NCI-H187 (cell line): Measurements from ENCODE around the gene NF1.
"Not testable (repeated sequence)": the region's sequence is repeated elsewhere in the genome, so short reads cannot be mapped to it uniquely, and the experiment has no call there.

ENCODE experiments used
- DNase-seq, 2 experiments: peaks; one replicate each; lab custom pipeline; 2025; lab: John Stamatoyannopoulos, UW

The NF1 gene

GRCh38 chr17:31130286-31131224 lies 35.8 kb downstream of the NF1 start:
- DNase-seq = no peak

DNA sequence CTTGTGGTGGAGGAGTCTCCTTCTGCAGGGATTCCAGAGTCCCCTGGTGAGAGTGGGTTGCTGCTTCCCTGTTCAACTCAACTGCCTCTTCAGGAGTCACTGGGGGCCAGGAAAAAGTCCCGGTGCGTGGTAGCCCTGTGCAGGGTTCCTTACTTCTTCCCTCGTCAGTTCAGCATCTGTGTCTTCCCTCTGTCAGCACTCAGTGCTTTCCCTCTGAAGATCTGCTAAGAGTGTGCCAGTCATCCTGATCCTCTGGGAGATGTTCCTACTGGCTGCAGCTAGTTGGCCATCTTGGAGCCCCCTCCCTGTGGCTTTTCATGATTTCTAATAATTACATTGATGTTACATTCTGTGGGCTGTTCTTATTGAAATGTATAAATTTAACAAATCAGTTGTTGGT lies 36.5 kb downstream of the NF1 start:
- no peak for DNase-seq

DNA sequence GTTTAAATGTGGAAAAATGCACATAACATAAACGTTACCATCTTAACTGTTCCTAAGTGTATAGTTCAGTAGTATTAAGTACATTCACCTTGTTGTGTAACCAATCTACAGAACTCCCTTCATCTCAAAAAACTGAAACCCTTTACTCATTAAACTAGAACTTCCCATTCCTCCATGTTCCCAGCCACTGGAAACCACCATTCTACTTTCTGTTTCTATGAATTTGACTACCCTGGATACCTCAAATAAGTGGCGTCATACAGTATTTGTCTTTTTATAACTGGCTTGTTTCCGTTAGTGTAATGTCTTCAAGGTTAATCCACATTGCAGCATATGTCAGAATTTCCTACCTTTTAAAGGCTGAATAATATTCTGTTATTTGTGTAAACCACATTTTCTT lies 38.2 kb downstream of the NF1 start:
- DNase-seq = no peak

GRCh38 chr17:31134576-31134975 lies 39.8 kb downstream of the NF1 start:
- DNase-seq = no peak

GRCh38 chr17:31136319-31136718 lies 41.5 kb downstream of the NF1 start:
- no peak for DNase-seq

DNA sequence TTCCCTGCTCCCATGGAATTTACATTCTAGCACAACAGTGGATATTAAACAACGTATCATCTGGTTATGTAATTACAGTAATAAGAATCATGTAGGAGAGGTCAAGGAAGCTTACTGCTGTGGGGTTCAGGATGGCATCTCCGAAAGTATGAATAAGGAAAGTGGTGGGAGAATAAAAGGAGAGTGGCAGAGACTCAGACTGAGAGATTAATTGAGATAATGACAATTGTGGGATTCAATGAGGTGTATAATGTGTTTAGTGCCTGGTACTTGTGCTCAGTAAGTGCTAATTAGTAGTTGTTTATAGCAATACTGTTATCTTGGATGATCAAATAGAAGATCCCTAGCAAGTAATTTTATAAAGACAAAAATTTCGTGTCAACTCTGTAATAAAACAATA lies 45.3 kb downstream of the NF1 start:
- DNase-seq = no peak

- no peak for DNase-seq
Measured at GRCh38 chr17:31144428-31144827, 49.7 kb downstream of the NF1 start.

GRCh38 chr17:31144836-31145235 lies 50.1 kb downstream of the NF1 start:
- DNase-seq = no peak

GRCh38 chr17:31147507-31148202 lies 52.9 kb downstream of the NF1 start:
- no peak for DNase-seq

DNA sequence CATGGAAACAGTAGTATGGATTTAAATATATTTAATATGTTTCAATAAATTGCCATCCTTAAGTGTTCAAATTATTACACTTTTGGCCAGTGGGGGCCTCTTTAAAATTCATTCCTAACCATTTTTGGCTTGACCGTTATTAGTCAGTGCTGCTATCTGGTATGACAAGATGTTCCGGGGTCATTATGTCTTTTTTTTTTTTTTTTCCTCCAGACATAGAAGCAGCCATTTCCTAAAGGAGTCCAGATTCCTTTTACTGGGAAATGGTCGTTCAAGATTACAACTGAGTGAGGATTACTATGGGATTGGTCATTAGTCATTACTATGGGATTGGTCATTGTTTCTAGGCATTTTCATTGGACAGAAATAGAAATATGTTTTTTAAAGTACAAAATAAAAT lies 53.4 kb downstream of the NF1 start:
- no peak for DNase-seq

DNA sequence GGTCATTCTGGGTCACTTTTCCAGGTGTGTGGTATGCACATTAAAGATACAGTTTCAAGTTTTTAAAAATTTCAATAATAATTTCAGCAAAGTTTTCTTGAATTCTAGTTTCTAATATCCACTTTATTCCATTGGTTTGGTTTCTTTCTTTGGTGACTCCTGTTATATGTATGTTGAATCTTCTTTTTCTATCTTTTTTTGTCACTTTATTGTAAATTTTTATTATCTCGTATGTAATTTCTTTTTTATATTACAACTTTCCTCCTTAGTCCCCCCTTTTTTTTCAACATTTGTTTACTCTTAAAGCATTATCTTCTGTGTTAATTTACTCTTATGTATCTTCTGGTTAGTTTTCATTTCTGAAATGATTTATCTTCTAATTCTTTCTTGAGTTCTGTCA lies 57.5 kb downstream of the NF1 start:
- DNase-seq = no peak

GRCh38 chr17:31155208-31155810 lies 60.5 kb downstream of the NF1 start:
- DNase-seq = no peak

GRCh38 chr17:31156326-31156725 lies 61.5 kb downstream of the NF1 start:
- no peak for DNase-seq

DNA sequence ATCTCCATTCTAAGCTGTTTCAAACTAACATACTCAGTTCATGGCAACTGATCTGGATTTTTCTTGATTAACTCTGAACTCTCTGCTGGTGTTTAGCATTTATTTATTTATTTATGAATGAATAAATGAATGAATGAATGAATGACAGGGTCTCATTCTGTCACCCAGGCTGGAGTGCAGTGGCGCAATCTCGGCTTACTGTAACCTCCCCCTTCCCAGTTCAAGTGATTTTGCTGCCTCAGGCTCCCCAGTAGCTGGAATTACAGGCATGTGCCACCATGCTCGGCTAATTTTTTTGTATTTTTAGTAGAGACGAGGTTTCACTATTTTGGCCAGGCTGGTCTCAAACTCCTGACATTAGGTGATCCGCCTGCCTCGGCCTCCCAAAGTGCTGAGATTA lies 62.1 kb downstream of the NF1 start:
- DNase-seq = not testable (repeated sequence)

DNA sequence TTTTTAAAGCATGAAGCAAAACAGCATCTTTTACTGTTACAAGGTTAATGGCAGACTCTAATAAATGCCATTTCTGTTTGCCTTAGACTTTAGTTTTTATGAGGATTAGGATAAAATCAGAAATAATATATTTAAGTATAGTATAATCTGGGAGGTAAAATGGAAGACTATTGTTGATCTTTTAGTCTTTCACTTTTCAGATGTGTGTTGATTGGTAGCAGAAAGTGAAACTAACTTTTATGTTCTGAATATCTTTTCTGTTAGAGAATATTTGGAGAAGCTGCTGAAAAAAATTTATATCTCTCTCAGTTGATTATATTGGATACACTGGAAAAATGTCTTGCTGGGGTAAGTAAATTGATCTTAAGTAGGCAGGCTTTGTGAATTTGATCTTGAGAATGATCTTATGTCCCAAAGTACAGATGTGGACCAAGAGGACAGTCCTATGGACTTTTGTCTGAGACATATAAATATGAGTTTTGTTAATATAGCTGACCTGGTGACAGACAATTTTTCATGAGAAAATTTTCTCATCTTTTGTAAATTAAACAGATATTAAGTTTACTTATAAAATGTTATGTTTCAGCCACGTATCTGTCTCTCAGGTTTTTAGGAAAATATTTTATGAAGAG lies 64.1 kb downstream of the NF1 start:
- DNase-seq = no peak

DNA sequence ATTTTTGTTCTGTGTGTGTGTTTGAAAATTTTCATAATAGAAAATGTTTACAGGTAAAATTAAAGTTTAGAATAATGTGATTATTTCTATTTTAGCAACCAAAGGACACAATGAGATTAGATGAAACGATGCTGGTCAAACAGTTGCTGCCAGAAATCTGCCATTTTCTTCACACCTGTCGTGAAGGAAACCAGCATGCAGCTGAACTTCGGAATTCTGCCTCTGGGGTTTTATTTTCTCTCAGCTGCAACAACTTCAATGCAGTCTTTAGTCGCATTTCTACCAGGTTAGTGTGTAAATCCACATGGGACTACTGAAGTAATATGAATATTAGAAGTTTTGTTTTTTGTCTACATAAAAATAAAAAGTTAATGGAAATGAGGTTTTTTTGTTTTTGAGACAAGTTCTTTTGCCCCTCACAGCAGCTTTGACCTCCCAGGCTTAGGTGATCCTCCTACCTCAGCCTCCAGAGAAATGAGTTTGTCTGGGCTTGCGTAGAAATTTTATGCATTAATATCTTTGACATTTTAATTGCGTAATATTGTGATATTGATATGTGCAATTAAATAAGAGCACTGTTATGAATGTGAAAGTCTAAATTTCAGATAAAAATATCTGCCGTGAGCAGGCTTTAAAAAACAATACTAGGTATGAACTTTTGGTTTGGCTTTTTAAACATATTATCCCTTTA lies 68.5 kb downstream of the NF1 start:
- DNase-seq = no peak

DNA sequence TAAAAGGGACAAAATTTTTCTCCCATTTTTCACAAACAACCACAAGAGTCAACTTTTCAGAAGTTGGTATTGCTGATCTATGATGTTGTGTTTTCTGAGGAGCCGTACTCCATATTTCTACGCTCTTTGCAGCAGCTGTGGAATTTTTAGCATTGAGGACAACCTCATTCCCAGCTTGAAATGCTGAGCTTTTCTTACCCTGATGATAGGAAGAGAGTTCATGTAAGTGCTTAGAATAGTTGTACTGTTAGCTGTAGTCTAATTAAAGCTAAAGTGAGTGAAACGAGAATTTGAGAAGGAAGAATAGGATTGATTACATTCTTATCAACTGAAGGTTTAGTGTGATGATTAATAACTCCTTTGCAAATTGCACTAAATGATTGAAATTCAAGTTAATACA lies 72.3 kb downstream of the NF1 start:
- DNase-seq = no peak

GRCh38 chr17:31171701-31172100 lies 76.9 kb downstream of the NF1 start:
- DNase-seq = no peak

DNA sequence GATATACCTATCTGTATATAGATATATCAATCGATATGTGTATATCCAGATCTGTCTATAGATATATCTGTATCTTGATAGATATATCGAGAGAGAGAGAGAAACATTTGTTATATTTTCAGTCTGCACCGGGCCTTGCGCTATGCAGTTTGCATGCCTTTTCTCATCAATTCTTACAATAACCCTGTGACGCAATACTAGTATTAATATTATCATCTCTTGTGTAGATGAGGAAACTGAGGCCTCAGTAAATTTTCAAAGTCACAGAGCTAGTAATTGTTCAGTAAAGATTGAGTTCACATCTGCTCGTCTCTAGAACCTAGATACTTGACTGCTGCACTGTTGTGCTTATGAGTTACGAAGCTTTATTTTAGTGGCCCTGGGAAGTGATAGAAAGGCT lies 77.6 kb downstream of the NF1 start:
- no peak for DNase-seq

DNA sequence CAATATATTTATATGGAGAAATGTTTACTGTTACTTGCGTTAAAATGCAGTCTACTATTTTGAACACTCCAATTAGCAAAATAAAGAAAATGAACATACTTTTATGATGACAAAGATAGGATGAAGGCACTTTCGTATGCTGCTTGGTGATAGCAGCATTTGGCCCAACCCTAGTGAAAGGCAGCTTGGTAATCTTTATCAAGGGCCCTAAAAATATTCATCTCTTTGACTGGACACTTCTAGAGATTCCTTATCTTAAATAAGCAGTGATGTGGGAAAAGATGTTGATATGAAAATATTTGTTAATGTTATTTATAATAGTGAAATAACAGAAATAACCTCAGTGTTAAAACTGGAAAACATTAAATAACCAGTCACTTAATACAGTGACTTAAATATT lies 79.4 kb downstream of the NF1 start:
- DNase-seq = no peak

GRCh38 chr17:31175237-31175636 lies 80.5 kb downstream of the NF1 start:
- no peak for DNase-seq

GRCh38 chr17:31176143-31176542 lies 81.4 kb downstream of the NF1 start:
- not testable (repeated sequence) for DNase-seq
